Esophagus muscularis mucosa (tissue), 4 donors: ENCODE measurements around the gene INTS6L. TPM values are rescaled to one million over a fixed set of nuclear protein-coding genes. Genes with fewer than 3 reads are reported as not detected.

Experiments
- DNase-seq: peaks from one replicate; pipeline ENCODE4 v3.0.0-alpha.2; 2017; ENCODE audit errors: extremely low spot score
- H3K27ac ChIP-seq, 4 donors: fragments of 200-600 bp; sonication (generic); replicated peaks in 1 of 4; 1 replicate in 3 of 4; 2 replicates in 1 of 4; pipeline ENCODE4 v1.5.1; 2016 to 2019; ENCODE audit warnings: mild to moderate bottlenecking in 1 of 4
- H3K27me3 ChIP-seq, 4 donors: fragments of 200-600 bp; sonication (generic); one replicate each; pipeline versions ENCODE4 v1.5.1 to v1.6.0; 2016 to 2019
- H3K36me3 ChIP-seq, 4 donors: fragments of 200-600 bp; sonication (generic); one replicate each; pipeline ENCODE4 v1.5.1; 2016 to 2019
- H3K4me1 ChIP-seq, 4 donors: fragments of 200-600 bp; sonication (generic); one replicate each; pipeline ENCODE4 v1.5.1; 2016 to 2019
- H3K4me3 ChIP-seq, 4 donors: fragments of 200-600 bp; sonication (generic); 1 replicate in 2 of 4; 2 replicates in 2 of 4; pipeline ENCODE4 v1.5.1; 2016 to 2019; ENCODE audit warnings: mild to moderate bottlenecking in 4 of 4, moderate library complexity in 1 of 4
- H3K9me3 ChIP-seq, 4 donors: fragments of 200-600 bp; sonication (generic); 1 replicate in 3 of 4; 2 replicates in 1 of 4; pipeline ENCODE4 v1.5.1; 2016 to 2019
- EP300 ChIP-seq: sonication (generic); formaldehyde crosslinking; IDR thresholded peaks from one replicate; pipeline ENCODE4 v1.6.1; 2017; ENCODE audit warnings: antibody characterized with exemption
- POLR2A ChIP-seq: fragments of 450-650 bp; IDR thresholded peaks from one replicate; pipeline ENCODE4 v1.6.1; 2017; ENCODE audit warnings: antibody characterized with exemption, moderate library complexity, mild to moderate bottlenecking, low read depth
- POLR2AphosphoS5 ChIP-seq, 2 donors: sonication (generic); formaldehyde crosslinking; IDR thresholded peaks; one replicate each; pipeline ENCODE4 v1.6.1; 2017; ENCODE audit warnings: antibody characterized with exemption in 2 of 2
- WGBS: methylation state at CpG from one replicate; pipeline ENCODE4 v1.1.5; 2018; 5-methylcytosine and 5-hydroxymethylcytosine counted together
- intact Hi-C: fragments of 100-400 bp; cut with DNase I; formaldehyde crosslinking; loops from one replicate; pipeline ENCODE4 v1.15.1; 2023
- total RNA-seq, 4 donors: library from RNA; depleted of rRNA; stranded (reverse); fragments of >200 nt; gene quantifications; one replicate each; pipeline versions ENCODE4 v1.1.0 to v1.2.1, GENCODE V29; 2016
- TF ChIP-seq, protein P1 (sequence below), 3 experiments: fragments of 200-600 bp in 2 of 3; fragments of 450-650 bp in 1 of 3; sonication (generic) in 2 of 3; IDR thresholded peaks; one replicate each; pipeline ENCODE4 v1.5.1; 2017 to 2019; ENCODE audit warnings: antibody characterized with exemption in 3 of 3, mild to moderate bottlenecking in 2 of 3, moderate library complexity in 1 of 3

The INTS6L gene
- total RNA-seq, 4 donors from 2014 or later, result 6.3 to 8.3 (median 7.2) TPM

DNA sequence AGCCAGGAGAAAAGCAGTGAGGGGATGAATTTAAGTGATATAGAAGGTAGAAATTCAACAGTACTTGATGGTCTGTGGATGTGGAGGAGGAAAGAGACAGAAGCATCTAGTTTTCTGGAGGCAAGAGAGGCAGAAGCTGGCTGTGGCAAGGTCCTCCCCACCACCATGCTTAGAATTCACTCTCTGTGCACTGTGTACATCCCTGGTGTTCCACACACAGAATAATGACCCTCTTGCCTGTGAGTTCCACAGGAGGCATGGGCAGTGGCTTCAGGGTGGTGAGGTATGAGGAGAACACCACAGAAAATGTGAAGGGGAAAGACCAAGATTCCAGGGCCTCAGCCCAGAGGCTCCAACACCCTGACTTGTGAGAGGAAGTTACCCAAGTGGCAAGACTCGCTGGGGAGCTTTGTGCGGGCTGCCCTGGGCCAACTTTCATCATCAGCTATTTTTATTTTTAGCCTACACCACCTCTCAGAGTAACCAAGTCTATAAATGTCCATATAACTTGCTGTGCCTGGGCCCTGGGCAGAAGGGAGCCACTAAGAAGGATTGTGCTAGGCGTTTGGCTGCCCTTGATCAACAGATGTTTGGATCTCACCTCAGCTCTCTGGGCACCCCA is 7.8 kb upstream of the INTS6L start:
- no peak overlapping the region for H3K27ac ChIP-seq
- H3K9me3 ChIP-seq, result no peaks in the 10 kb centered on the region

GRCh38 chrX:135513130-135513515 is 7.3 kb upstream of the INTS6L start:
- intact Hi-C loops, result no loop called here
- no peak overlapping the region for H3K27ac ChIP-seq

More for the DNA sequence above, 7.8 kb upstream of the INTS6L start:
- Histone ChIP-seq H3K4me3 (no peak overlapping the region), H3K27me3 (peaks cover 0 to 4% (median 0%) of the 10 kb centered on the region in 4 donors), H3K4me1 (no peaks in the 10 kb centered on the region), H3K36me3 (no peaks in the 10 kb centered on the region)
- 44% methylated on average over 3 of the region's 3 CpGs for WGBS
- TF ChIP-seq POLR2A (no peak), EP300 (no peak)
- no peak for DNase-seq
- intact Hi-C loops, result no loop called here

GRCh38 chrX:135516376-135516775 is 4.1 kb upstream of the INTS6L start:
- intact Hi-C loops, result no loop called here
- H3K4me1 ChIP-seq, result peaks cover 0 to 7% (median 3%) of the 10 kb centered on the region in 4 donors
- WGBS, result 56% methylated on average over 1 of the region's 1 CpG

More at GRCh38 chrX:135513130-135513515, 7.3 kb upstream of the INTS6L start:
- 80% methylated on average over 5 of the region's 5 CpGs for WGBS
- Histone ChIP-seq H3K27me3 (peaks cover 0 to 4% (median 0%) of the 10 kb centered on the region in 4 donors), H3K4me3 (no peak overlapping the region), H3K36me3 (no peaks in the 10 kb centered on the region), H3K4me1 (no peaks in the 10 kb centered on the region), H3K9me3 (no peaks in the 10 kb centered on the region)
- no peak for DNase-seq
- TF ChIP-seq POLR2A (no peak), EP300 (no peak), POLR2AphosphoS5 (IDR thresholded peaks at IDR 0.05) (no peak)
- TF ChIP-seq, protein P1, sequence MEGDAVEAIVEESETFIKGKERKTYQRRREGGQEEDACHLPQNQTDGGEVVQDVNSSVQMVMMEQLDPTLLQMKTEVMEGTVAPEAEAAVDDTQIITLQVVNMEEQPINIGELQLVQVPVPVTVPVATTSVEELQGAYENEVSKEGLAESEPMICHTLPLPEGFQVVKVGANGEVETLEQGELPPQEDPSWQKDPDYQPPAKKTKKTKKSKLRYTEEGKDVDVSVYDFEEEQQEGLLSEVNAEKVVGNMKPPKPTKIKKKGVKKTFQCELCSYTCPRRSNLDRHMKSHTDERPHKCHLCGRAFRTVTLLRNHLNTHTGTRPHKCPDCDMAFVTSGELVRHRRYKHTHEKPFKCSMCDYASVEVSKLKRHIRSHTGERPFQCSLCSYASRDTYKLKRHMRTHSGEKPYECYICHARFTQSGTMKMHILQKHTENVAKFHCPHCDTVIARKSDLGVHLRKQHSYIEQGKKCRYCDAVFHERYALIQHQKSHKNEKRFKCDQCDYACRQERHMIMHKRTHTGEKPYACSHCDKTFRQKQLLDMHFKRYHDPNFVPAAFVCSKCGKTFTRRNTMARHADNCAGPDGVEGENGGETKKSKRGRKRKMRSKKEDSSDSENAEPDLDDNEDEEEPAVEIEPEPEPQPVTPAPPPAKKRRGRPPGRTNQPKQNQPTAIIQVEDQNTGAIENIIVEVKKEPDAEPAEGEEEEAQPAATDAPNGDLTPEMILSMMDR (IDR thresholded peaks at IDR 0.05), result no peak

DNA sequence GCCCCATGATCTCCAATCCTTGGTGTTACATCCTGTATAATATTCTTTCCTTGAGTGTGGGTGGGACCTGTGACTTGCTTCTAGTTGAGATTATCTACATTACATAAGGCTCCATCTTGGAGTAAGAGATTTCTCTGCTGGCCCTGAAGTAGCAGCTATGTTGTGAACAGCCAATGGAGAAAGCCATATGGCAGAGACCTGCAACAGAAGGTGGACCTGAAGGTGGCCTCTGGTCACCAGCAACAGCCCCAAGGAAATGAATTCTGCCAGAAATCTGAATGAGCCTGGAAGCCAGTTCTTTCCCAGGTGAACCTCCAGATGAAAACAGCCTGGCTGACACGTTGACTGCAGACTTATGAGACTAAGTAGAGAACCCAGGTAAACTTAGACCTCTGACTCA is 2.3 kb upstream of the INTS6L start:
- no peak for TF ChIP-seq POLR2A
- no peak for TF ChIP-seq EP300
- TF ChIP-seq POLR2AphosphoS5 (IDR thresholded peaks at IDR 0.05), result no peak
- TF ChIP-seq, protein P1 (IDR thresholded peaks at IDR 0.05), result no peak
- Histone ChIP-seq H3K27me3 (no peaks in the 10 kb centered on the region), H3K27ac (no peak overlapping the region), H3K36me3 (no peaks in the 10 kb centered on the region), H3K9me3 (no peaks in the 10 kb centered on the region), H3K4me1 (peaks cover 0 to 15% (median 9%) of the 10 kb centered on the region in 4 donors), H3K4me3 (no peak overlapping the region)
- intact Hi-C loops, result no loop called here
- 60% methylated on average over 1 of the region's 1 CpG for WGBS
- DNase-seq, result no peak

More at GRCh38 chrX:135516376-135516775, 4.1 kb upstream of the INTS6L start:
- no peak overlapping the region for H3K27ac ChIP-seq
- no peaks in the 10 kb centered on the region for H3K9me3 ChIP-seq
- TF ChIP-seq POLR2A (no peak), POLR2AphosphoS5 (IDR thresholded peaks at IDR 0.05) (no peak), EP300 (no peak)
- TF ChIP-seq, protein P1 (IDR thresholded peaks at IDR 0.05), result no peak
- no peak for DNase-seq
- H3K36me3 ChIP-seq, result no peaks in the 10 kb centered on the region
- no peak overlapping the region for H3K4me3 ChIP-seq
- no peaks in the 10 kb centered on the region for H3K27me3 ChIP-seq

DNA sequence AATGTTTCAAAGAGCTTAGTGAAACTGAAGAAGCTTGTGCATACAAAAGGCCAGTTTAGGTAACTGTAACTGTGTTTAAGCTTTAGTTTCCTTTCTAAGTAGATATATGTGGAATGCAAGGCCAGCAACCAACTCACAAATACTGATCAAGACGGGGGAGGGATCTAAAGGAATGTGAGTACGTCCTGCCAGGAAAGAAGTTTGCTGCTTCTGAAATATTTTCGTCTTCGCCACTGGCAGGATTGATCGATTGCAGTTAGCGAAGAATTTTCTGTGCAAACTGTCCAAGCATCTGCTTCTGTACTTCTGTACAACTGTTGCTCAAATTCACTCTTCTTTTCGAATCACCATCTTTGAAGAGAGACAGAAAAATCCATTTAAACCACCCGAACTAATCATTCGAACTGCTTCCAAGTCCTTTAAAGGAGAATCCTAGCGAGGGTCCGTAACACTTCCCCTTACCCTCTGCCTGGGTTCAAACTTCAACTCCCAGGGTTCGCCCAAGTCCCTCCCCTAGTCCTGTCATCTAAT is 373 bp upstream of the INTS6L start:
- Histone ChIP-seq H3K9me3 (no peaks in the 10 kb centered on the region), H3K4me1 (peaks cover 0 to 15% (median 9%) of the 10 kb centered on the region in 4 donors), H3K27ac (peak overlapping the region; percentile 93 to 95 (median 95)), H3K27me3 (no peaks in the 10 kb centered on the region), H3K36me3 (no peaks in the 10 kb centered on the region), H3K4me3 (peak overlapping the region; percentile 74 to 83 (median 79))
- no peak for DNase-seq
- TF ChIP-seq POLR2AphosphoS5 (IDR thresholded peaks at IDR 0.05) (no peak), EP300 (no peak)
- 40% methylated on average over 12 of the region's 12 CpGs for WGBS
- intact Hi-C loops, result no loop called here
